Ascending aorta (tissue), 2 donors: ENCODE results near the gene STARD13. TPM values are rescaled to one million over a fixed set of nuclear protein-coding genes. Genes with fewer than 3 reads are reported as not detected.

ENCODE experiments used
- DNase-seq, 2 donors: peaks; one replicate each; pipeline ENCODE4 v3.0.0-alpha.2; 2019; ENCODE audit warnings: low spot score in 2 of 2
- H3K27ac ChIP-seq, 2 donors: fragments of 200-600 bp; sonication (generic); one replicate each; pipeline ENCODE4 v1.5.1; 2016 to 2017; ENCODE audit warnings: mild to moderate bottlenecking in 1 of 2
- H3K27me3 ChIP-seq: fragments of 200-600 bp; sonication (generic); one replicate; pipeline ENCODE4 v1.5.1; 2017
- H3K36me3 ChIP-seq, 2 donors: fragments of 200-600 bp; sonication (generic); one replicate each; pipeline ENCODE4 v1.5.1; 2016
- H3K4me1 ChIP-seq, 2 donors: fragments of 200-600 bp; sonication (generic); one replicate each; pipeline ENCODE4 v1.5.1; 2016 to 2017; ENCODE audit warnings: mild to moderate bottlenecking in 1 of 2
- H3K4me3 ChIP-seq, 2 donors: fragments of 200-600 bp; sonication (generic); one replicate each; pipeline ENCODE4 v1.5.1; 2016 to 2017; ENCODE audit warnings: mild to moderate bottlenecking in 1 of 2
- H3K9me3 ChIP-seq, 2 donors: fragments of 200-600 bp; sonication (generic); one replicate each; pipeline ENCODE4 v1.5.1; 2016
- intact Hi-C: fragments of 100-400 bp; cut with DNase I; formaldehyde crosslinking; loops from one replicate; pipeline ENCODE4 v1.15.1; 2023
- total RNA-seq: library from RNA; depleted of rRNA; stranded (reverse); fragments of >200 nt; gene quantifications from one replicate; pipeline ENCODE4 v1.1.0, GENCODE V29; 2016
- TF ChIP-seq, protein P1 (sequence below), 3 experiments: fragments of 200-600 bp in 2 of 3; fragments of 450-650 bp in 1 of 3; sonication (generic) in 2 of 3; IDR thresholded peaks; one replicate each; pipeline ENCODE4 v1.5.1; 2016 to 2019; ENCODE audit warnings: antibody characterized with exemption in 3 of 3, mild to moderate bottlenecking in 1 of 3, moderate library complexity in 1 of 3

Gene STARD13
- total RNA-seq, 1 donor from 2014 or later = 34.6 TPM

DNA sequence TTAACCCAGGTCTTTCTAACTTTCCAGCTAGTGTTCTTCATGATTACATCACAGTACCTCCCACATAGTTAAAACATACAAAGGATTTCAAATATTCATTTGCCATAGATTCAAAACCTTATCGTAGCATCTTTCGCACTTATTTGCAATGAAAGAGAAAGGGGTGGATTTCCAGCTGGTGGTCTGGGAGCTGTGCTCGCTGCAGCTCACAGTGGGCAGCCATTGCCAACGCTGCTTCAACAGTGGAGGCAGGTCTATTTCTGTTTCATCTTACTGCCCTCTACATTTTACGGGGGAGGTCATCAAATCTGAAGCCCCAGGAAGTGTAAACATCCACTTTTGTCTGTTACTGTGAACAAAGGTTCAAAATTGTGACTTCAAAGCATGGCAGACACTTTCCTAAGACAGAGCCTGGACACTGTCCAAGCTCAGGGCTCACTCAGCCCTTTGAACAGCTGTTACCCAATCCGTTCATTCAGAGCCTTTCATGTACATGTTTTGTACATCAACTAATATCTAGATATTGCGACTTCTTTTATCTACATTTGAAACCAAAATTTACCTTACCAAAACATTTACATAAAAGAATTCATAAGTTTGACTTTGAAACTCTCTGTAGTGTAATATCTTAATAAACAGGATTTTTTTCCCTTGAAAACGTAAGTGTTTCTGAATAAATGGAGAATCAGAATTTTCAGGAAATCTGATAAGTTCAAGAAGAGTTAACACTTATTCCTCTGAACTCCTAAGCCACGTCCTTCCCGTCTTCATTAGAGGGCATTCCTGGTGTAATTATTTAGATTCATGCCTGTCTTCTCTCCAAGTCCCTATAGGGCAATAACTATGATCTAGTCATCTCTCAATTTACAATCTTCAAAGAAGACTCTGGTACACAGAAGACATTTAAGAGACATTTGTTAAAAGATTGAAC lies 25.1 kb downstream of the STARD13 start:
- Histone ChIP-seq H3K4me3 (no peak overlapping the region), H3K9me3 (no peaks in the 10 kb centered on the region), H3K36me3 (no peaks in the 10 kb centered on the region), H3K4me1 (peaks cover 0 to 4% of the 10 kb centered on the region in 2 donors), H3K27ac (no peak overlapping the region), H3K27me3 (no peaks in the 10 kb centered on the region)
- TF ChIP-seq, protein P1, sequence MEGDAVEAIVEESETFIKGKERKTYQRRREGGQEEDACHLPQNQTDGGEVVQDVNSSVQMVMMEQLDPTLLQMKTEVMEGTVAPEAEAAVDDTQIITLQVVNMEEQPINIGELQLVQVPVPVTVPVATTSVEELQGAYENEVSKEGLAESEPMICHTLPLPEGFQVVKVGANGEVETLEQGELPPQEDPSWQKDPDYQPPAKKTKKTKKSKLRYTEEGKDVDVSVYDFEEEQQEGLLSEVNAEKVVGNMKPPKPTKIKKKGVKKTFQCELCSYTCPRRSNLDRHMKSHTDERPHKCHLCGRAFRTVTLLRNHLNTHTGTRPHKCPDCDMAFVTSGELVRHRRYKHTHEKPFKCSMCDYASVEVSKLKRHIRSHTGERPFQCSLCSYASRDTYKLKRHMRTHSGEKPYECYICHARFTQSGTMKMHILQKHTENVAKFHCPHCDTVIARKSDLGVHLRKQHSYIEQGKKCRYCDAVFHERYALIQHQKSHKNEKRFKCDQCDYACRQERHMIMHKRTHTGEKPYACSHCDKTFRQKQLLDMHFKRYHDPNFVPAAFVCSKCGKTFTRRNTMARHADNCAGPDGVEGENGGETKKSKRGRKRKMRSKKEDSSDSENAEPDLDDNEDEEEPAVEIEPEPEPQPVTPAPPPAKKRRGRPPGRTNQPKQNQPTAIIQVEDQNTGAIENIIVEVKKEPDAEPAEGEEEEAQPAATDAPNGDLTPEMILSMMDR (IDR thresholded peaks at IDR 0.05) = no peak
- intact Hi-C loops = no loop called here
- DNase-seq = no peak

- H3K27me3 ChIP-seq = no peaks in the 10 kb centered on the region
- no peaks in the 10 kb centered on the region for H3K9me3 ChIP-seq
- H3K4me1 ChIP-seq = no peaks in the 10 kb centered on the region
- DNase-seq = no peak
- intact Hi-C loops = no loop called here
- TF ChIP-seq, protein P1 (IDR thresholded peaks at IDR 0.05) = no peak
- no peak overlapping the region for H3K4me3 ChIP-seq
- H3K36me3 ChIP-seq = no peaks in the 10 kb centered on the region
- H3K27ac ChIP-seq = no peak overlapping the region
Observed at GRCh38 chr13:33259296-33259695, 26.3 kb downstream of the STARD13 start.

GRCh38 chr13:33258808-33259193 lies 26.8 kb downstream of the STARD13 start:
- TF ChIP-seq, protein P1 (IDR thresholded peaks at IDR 0.05) = no peak
- no peaks in the 10 kb centered on the region for H3K36me3 ChIP-seq
- H3K27ac ChIP-seq = peak overlapping the region in 1 of 2 donors; percentile 11
- no peak overlapping the region for H3K4me3 ChIP-seq
- DNase-seq = no peak
- intact Hi-C loops = no loop called here
- H3K27me3 ChIP-seq = no peaks in the 10 kb centered on the region
- no peaks in the 10 kb centered on the region for H3K9me3 ChIP-seq
- no peaks in the 10 kb centered on the region for H3K4me1 ChIP-seq

DNA sequence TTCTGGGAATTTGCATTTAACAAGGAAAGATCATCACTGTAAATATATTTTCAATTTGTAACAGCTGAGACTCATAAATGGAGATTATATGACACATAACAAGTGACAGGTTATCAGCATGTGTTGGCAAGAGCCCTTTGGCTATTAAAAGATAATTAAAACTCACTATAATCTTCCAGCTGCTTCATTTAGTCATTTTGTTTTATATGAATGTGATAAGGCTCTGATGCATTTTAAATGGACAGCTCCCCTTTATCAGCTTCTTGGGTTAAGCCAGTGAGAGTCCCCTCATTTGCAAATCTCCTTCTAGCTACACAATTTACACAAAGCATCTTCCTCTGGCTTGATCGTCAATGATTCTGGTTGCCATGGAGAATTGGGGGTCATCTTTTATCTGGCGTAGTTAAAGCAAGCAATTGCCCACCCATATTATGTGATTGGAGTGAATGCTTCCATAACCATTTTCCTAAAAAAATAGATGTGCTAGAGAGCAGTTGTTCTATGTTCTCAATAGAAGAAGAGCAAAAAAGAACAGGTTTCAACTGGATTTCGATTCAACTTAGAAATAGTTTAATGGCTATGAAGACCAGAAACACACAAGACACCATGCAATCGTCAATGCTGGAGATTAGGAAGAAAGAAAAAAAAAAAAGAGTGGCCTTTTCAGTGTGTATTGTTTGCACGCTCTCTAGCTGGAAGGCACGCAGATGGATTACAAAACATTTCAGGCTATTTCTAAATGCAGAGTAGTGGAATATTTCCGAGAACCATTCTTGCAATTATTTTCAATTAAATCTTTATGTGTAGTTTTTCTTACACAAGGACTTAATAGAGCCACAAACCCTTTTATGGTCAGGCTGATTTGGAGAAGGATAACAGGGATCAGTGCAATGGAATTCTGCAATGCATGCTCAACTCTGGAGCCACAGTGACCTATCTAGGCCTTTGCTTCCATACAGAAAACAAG lies 27.4 kb downstream of the STARD13 start:
- TF ChIP-seq, protein P1 (IDR thresholded peaks at IDR 0.05) = no peak
- intact Hi-C loops = no loop called here
- H3K27ac ChIP-seq = peak overlapping the region in 1 of 2 donors; percentile 11
- no peak for DNase-seq
- no peaks in the 10 kb centered on the region for H3K9me3 ChIP-seq
- H3K4me1 ChIP-seq = no peaks in the 10 kb centered on the region
- H3K27me3 ChIP-seq = no peaks in the 10 kb centered on the region
- no peaks in the 10 kb centered on the region for H3K36me3 ChIP-seq
- H3K4me3 ChIP-seq = no peak overlapping the region

- intact Hi-C loops = no loop called here
- Histone ChIP-seq H3K36me3 (no peaks in the 10 kb centered on the region), H3K4me3 (no peak overlapping the region), H3K4me1 (no peaks in the 10 kb centered on the region), H3K27me3 (no peaks in the 10 kb centered on the region), H3K27ac (no peak overlapping the region), H3K9me3 (no peaks in the 10 kb centered on the region)
- DNase-seq = no peak
- TF ChIP-seq, protein P1 (IDR thresholded peaks at IDR 0.05) = no peak
Observed at GRCh38 chr13:33256148-33256840, 29.3 kb downstream of the STARD13 start.
